SK-N-MC (cell line): ENCODE results near the gene UCKL1.

Source experiments
- EZH2 ChIP-seq: fragments of 200-600 bp; sonication (generic); IDR thresholded peaks from one replicate; pipeline ENCODE4 v1.6.1; 2017; ENCODE audit warnings: antibody characterized with exemption
- POLR2AphosphoS5 ChIP-seq: IDR thresholded peaks from 2 replicates; pipeline ENCODE4 v1.6.1; 2012; ENCODE audit warnings: mild to moderate bottlenecking, low read depth, low read length, borderline replicate concordance

- TF ChIP-seq POLR2AphosphoS5 (no peak), EZH2 (no peak)
These were observed 60.8 kb downstream of the UCKL1 start for GRCh38 chr20:63895202-63895951.
